Endodermal cell (in vitro differentiated cells): Measurements from ENCODE around the gene WFDC10B. TPM values are rescaled to one million over a fixed set of nuclear protein-coding genes. Genes with fewer than 3 reads are reported as not detected.

Experiments used
- DNase-seq: peaks from one replicate; pipeline ENCODE4 v3.0.0-alpha.2; 2017
- H3K27ac ChIP-seq: 2 replicates; pipeline ENCODE4 v1.5.1; 2013; ENCODE audit warnings: mild to moderate bottlenecking, low read depth, low read length, moderate library complexity
- H3K27me3 ChIP-seq: 2 replicates; pipeline ENCODE4 v1.6.1; 2013; ENCODE audit warnings: mild to moderate bottlenecking, low read length, moderate library complexity; ENCODE audit not compliant: insufficient read depth, control insufficient read depth, poor library complexity, severe bottlenecking
- H3K36me3 ChIP-seq: 2 replicates; pipeline ENCODE4 v1.7.0; 2013; ENCODE audit warnings: mild to moderate bottlenecking, low read length, moderate library complexity; ENCODE audit not compliant: control insufficient read depth, insufficient read depth
- H3K4me1 ChIP-seq: one replicate; pipeline ENCODE4 v1.7.0; 2013; ENCODE audit warnings: low read length; ENCODE audit not compliant: control insufficient read depth, insufficient read depth
- H3K4me3 ChIP-seq: 2 replicates; pipeline ENCODE4 v1.5.1; 2013; ENCODE audit warnings: mild to moderate bottlenecking, low read length, moderate library complexity
- H3K9ac ChIP-seq: 2 replicates; pipeline ENCODE4 v1.6.1; 2013; ENCODE audit warnings: mild to moderate bottlenecking, low read length, moderate library complexity; ENCODE audit not compliant: poor library complexity, severe bottlenecking; ENCODE audit errors: extremely low read depth
- H3K9me3 ChIP-seq: 2 replicates; pipeline ENCODE4 v1.6.1; 2013; ENCODE audit warnings: mild to moderate bottlenecking, low read length, moderate library complexity; ENCODE audit not compliant: control insufficient read depth
- H3K27ac Mint-ChIP-seq: 2 replicates; pipeline ENCODE4 v1.8.0; 2020; ENCODE audit warnings: mixed read lengths
- H3K27me3 Mint-ChIP-seq: 2 replicates; pipeline ENCODE4 v1.8.0; 2021; ENCODE audit warnings: mild to moderate bottlenecking, mixed read lengths; ENCODE audit not compliant: insufficient read depth
- H3K36me3 Mint-ChIP-seq: 2 replicates; pipeline ENCODE4 v1.8.0; 2020; ENCODE audit warnings: low read depth, mixed read lengths
- H3K4me1 Mint-ChIP-seq: 2 replicates; pipeline ENCODE4 v1.8.0; 2020; ENCODE audit warnings: mixed read lengths
- H3K4me3 Mint-ChIP-seq: 2 replicates; pipeline ENCODE4 v1.8.0; 2020; ENCODE audit warnings: mild to moderate bottlenecking, moderate library complexity, mixed read lengths
- H3K9me3 Mint-ChIP-seq: 2 replicates; pipeline ENCODE4 v1.8.0; 2020; ENCODE audit warnings: mild to moderate bottlenecking, mixed read lengths
- WGBS, 2 experiments: methylation state at CpG; one replicate each; pipeline versions ENCODE4 v1.1.5 to v1.1.7; 2013; ENCODE audit warnings: missing lambda C conversion rate in 2 of 2, mixed read lengths in 1 of 2; ENCODE audit not compliant: insufficient coverage in 1 of 2, insufficient read length in 1 of 2; 5-methylcytosine and 5-hydroxymethylcytosine counted together
- total RNA-seq, 2 donors: library from RNA; stranded (reverse); fragmentation: NEBNext Ultra II Directional in 1 of 2; extraction: Animal tissue kit (Norgen Biotek cat#: 25700) in 1 of 2; gene quantifications; 2 replicates in 1 of 2; 3 replicates in 1 of 2; pipeline ENCODE4 v1.2.1, GENCODE V29; 2021
- TF ChIP-seq, protein P1 (sequence below): fragments of 200-600 bp; sonication (generic); conservative IDR thresholded peaks from 2 replicates; pipeline ENCODE4 v1.5.0; 2021; ENCODE audit warnings: antibody characterized with exemption, mild to moderate bottlenecking

WFDC10B gene
- total RNA-seq, 2 donors from 2014 or later = not detected

DNA sequence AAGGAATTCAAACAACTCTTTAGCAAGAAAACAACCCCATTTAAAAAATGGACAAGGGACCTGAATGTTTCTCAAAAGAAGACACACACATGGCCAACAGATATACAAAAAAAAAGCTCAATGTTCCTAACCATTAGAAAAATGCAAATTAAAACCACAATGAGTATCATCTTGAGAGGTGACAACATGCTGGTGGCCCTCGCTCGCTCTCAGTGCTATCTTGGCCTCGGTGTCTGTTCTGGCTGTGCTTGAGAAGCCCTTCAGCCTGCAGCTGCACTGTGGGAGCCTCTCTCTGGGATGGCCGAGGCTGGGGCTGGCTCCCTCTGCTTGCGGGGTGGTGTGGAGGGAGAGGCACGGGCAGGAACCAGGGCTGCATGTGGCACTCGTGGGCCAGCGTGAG is 30.7 kb upstream of the WFDC10B start:
- no peak for DNase-seq
- Mint-ChIP-seq H3K36me3 (peaks cover 13% of the 10 kb centered on the region), H3K27me3 (no peaks in the 10 kb centered on the region), H3K9me3 (peaks cover 68% of the 10 kb centered on the region), H3K4me3 (no peak overlapping the region), H3K4me1 (no peaks in the 10 kb centered on the region), H3K27ac (no peak overlapping the region)
- H3K27ac ChIP-seq = no peak overlapping the region
- H3K27me3 ChIP-seq = no peaks in the 10 kb centered on the region
- H3K4me3 ChIP-seq = no peak overlapping the region
- TF ChIP-seq, protein P1, sequence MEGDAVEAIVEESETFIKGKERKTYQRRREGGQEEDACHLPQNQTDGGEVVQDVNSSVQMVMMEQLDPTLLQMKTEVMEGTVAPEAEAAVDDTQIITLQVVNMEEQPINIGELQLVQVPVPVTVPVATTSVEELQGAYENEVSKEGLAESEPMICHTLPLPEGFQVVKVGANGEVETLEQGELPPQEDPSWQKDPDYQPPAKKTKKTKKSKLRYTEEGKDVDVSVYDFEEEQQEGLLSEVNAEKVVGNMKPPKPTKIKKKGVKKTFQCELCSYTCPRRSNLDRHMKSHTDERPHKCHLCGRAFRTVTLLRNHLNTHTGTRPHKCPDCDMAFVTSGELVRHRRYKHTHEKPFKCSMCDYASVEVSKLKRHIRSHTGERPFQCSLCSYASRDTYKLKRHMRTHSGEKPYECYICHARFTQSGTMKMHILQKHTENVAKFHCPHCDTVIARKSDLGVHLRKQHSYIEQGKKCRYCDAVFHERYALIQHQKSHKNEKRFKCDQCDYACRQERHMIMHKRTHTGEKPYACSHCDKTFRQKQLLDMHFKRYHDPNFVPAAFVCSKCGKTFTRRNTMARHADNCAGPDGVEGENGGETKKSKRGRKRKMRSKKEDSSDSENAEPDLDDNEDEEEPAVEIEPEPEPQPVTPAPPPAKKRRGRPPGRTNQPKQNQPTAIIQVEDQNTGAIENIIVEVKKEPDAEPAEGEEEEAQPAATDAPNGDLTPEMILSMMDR = no peak
- H3K9me3 ChIP-seq = peaks cover 44% of the 10 kb centered on the region
- no peak overlapping the region for H3K9ac ChIP-seq
- WGBS, 2 experiments = 94% methylated on average over 5 to 8 of the region's 8 CpGs
- no peaks in the 10 kb centered on the region for H3K36me3 ChIP-seq
- no peaks in the 10 kb centered on the region for H3K4me1 ChIP-seq

DNA sequence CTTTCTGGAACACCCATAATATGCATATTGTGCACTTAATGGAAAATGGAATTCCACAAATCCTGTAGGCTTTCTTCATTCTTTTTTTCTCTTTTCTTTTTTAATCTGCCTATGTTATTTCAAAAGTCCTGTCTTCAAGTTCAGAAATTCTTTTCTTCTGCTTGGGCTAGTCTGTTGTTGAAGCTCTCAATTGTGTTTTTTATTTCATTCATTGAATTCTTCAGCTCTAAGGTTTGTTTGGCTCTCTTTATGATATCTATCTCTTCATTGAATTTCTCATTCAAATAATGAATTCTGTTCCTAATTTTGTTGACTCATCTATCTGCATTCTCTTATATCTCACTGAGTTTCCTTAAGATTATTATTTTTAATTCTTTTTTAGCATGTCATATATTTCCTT is 27.4 kb upstream of the WFDC10B start:
- no peak overlapping the region for H3K27ac Mint-ChIP-seq
- H3K9me3 ChIP-seq = peaks cover 39% of the 10 kb centered on the region
- TF ChIP-seq, protein P1 = no peak
- no peaks in the 10 kb centered on the region for H3K4me1 ChIP-seq
- H3K36me3 Mint-ChIP-seq = peaks cover 9% of the 10 kb centered on the region
- no peaks in the 10 kb centered on the region for H3K4me1 Mint-ChIP-seq
- DNase-seq = no peak
- no peak overlapping the region for H3K27ac ChIP-seq
- H3K4me3 Mint-ChIP-seq = no peak overlapping the region
- H3K27me3 Mint-ChIP-seq = no peaks in the 10 kb centered on the region
- H3K9ac ChIP-seq = no peak overlapping the region
- no peaks in the 10 kb centered on the region for H3K27me3 ChIP-seq
- no peak overlapping the region for H3K4me3 ChIP-seq
- peaks cover 69% of the 10 kb centered on the region for H3K9me3 Mint-ChIP-seq
- no peaks in the 10 kb centered on the region for H3K36me3 ChIP-seq

DNA sequence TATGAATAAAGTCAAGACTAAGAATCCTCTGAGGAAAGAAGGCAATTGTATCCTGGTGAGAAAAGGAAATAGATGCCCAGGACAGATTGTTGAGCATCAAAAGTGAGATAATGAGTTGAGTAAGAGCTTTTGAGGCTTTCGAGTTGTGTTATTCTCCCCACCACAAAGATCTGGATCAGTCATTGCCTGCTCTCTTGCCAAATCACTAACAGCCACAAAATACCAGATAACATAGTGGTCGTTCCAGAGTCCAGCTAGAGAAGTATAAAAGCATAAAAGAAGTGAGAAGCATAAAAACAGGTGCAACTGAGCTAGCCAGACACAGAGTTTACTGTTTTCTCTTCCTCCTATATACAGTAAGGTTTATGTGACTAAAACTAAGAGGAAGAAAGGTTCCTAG is 22.2 kb upstream of the WFDC10B start:
- DNase-seq = no peak
- TF ChIP-seq, protein P1 = no peak
- 89% methylated on average over 1 of the region's 2 CpGs; no CpG with 5 or more reads in 1 of the 2 experiments for WGBS, 2 experiments

More for the DNA sequence above, 22.2 kb upstream of the WFDC10B start:
- H3K4me1 ChIP-seq = no peaks in the 10 kb centered on the region
- H3K36me3 ChIP-seq = no peaks in the 10 kb centered on the region
- no peak overlapping the region for H3K9ac ChIP-seq
- Mint-ChIP-seq H3K4me1 (no peaks in the 10 kb centered on the region), H3K36me3 (peaks cover 3% of the 10 kb centered on the region), H3K4me3 (no peak overlapping the region), H3K27ac (no peak overlapping the region), H3K27me3 (no peaks in the 10 kb centered on the region), H3K9me3 (peaks cover 25% of the 10 kb centered on the region)
- peaks cover 7% of the 10 kb centered on the region for H3K9me3 ChIP-seq
- H3K27me3 ChIP-seq = no peaks in the 10 kb centered on the region
- H3K4me3 ChIP-seq = no peak overlapping the region
- H3K27ac ChIP-seq = no peak overlapping the region
